Right renal pelvis (tissue), 4 donors: ENCODE measurements around the gene IER5. TPM values are rescaled to one million over a fixed set of nuclear protein-coding genes. Genes with fewer than 3 reads are reported as not detected.
"Not testable (repeated sequence)": the region's sequence is repeated elsewhere in the genome, so short reads cannot be mapped to it uniquely, and the experiment has no call there.

ENCODE experiments used
- DNase-seq, 4 donors: peaks; one replicate each; pipeline ENCODE4 v3.0.0-alpha.2; 2013; ENCODE audit warnings: low read depth in 4 of 4, low spot score in 3 of 4, missing footprints in 1 of 4
- polyA plus RNA-seq, 4 donors: library from polyadenylated mRNA; unstranded; fragments of 120-200 nt; gene quantifications; one replicate each; pipeline ENCODE4 v1.2.1, GENCODE V29; 2013; ENCODE audit not compliant: insufficient read length in 4 of 4

IER5 gene
- 1 to 10 TPM; 6.4 to 8.0 (median 7.1) TPM for polyA plus RNA-seq

DNA sequence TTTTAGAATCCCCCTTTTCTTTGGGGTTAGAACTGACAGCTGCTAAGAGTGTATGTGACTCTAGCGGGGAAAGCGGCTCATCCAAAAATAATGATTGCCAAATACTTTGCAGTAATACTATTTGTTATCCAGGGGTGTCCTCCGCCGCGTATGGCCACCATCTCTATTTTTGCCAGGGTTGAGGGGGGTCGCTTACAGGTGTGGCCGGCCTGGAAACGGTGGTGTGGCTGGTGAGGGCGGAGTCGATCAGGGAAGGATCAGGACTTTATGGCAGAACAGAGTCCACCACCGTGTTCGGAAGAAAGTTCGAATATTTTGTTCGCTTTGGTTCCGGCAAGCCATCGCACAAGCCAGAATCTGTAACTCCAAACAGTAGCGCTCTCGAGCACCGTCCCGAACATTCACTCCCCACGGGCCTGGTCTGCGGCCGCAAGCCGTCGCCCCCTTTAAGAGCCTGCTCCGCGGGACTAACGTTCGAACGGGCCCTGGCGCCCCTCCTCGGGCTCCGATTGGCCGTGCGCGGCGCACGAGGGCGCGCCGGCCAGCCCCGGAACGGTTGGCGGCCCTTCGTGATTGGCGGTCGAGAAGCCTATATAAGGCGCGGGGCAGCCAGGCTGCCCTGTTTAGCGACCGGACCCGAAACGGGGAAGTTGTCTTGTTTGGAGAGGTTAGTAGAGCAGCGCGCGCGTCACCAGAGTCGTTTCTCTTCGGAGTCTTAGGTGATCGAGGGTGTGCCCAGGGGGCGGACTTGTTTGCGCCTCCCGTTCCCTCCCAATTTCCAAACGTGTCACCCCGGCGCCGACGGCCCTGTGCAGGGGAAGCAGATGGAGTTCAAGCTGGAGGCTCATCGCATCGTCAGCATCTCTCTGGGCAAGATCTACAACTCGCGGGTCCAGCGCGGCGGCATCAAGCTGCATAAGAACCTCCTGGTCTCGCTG lies at the start of gene IER5:
Gene IER5, plus strand, starts transcription at position 622 of the 938 bp plus-strand sequence. Its CDS starts 203 bp downstream, at position 825.
- DNase-seq = peak; percentile 91 to 94 (median 93)

DNA sequence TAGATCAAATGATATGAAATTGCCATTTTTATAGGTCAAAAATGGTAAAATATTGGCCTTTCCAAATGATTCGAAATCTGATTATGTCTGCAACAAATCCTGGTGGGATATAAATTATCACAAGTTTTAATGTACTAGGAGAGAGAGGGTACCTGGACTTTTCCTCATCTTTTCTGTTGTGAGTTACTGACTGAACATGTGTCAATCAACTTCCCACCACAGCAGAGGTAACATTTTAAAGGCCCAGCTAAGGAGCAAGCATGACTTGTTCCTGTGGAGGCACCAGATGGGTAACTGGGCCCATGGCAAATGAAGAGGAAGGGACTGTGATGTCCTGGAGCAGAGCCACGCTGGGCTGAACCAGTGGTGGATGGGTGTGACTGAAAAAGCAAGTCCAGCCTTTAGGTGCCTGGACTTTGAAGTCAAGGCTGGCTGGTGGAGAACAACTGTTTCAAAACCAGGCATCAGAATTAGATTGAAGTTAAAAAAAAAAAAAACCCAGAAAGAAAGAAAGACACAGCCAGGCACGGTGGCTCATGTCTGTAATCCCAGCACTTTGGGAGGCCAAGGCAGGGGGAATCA lies 48.1 kb upstream of the IER5 start:
- DNase-seq = no peak

DNA sequence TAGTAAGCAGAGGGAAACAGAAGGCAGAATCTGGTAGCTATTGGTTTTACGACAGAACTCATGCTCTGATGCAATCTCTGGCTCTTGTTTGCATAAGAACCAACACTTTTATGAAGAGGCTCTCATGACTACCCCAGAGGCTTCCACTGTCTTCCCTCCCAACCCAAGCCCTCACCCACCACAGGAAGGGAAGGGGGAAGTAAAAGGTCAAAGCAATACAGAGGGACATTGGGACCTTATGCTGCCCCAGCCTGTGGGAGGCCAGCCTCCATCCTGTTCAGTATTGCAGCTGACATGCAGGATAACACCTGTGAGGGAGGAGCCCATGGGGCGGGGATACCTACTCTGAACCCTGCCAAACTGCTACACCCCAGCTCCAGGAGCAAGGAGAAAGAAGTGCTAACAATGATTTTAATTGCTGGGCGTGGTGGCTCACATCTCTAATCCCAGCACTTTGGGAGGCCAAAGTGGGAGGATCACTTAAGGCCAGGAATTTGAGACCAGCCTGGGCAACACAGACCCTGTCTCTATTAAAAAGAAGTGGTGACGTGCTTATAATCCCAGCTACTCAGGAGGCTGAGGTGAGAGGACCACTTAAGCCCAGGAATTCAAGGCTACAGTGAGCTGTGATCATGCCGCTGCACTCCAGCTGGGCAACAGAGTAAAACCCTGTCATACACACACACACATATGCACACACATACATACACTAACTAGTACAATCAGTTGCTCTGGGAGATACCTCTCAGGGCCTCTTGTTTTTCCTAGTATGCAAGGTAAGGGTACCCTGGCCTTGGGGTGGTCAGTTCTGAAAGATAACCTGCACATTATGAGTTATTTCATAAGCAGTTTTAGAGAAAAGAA lies 45.2 kb upstream of the IER5 start:
- no peak for DNase-seq

DNA sequence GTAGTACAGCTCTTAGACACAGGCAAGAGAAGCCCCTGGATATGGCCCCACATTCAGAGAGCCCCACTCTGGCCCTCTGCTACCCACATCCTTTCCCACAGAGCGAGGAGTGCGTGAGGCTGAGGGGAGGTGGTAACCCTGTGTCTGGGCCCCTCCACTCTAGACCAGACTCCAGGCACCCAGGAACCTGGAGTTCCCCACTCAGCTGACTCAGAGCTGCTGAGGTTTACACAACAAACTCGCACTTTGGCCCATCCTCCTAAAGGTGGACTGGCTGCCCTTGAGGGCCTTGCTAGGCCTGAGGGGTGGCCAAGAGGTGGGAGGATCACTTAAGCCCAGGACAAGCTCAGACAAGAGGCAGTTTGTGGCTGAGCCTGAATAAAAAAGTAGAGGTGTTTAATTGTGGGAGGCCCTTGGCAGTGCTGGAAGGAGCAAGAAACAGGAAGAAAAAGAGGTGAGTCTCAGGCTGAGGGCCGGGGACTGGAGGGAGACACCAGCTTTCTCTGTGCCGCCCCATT lies 44.0 kb upstream of the IER5 start:
- DNase-seq = no peak

DNA sequence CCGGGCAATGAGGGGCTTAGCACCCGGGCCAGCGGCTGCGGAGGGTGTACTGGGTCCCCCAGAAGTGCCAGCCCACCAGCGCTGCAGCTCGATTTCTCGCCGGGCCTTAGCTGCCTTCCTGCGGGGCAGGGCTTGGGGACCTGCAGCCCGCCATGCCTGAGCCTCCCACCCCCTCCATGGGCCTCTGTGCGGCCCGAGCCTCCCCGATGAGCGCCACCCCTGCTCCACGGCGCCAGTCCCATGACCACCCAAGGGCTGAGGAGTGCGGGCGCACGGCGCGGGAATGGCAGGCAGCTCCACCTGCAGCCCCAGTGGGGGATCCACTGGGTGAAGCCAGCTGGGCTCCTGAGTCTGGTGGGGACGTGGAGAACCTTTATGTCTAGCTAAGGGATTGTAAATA lies 42.6 kb upstream of the IER5 start:
- not testable (repeated sequence) for DNase-seq

GRCh38 chr1:181049378-181049777 lies 39.1 kb upstream of the IER5 start:
- DNase-seq = no peak

DNA sequence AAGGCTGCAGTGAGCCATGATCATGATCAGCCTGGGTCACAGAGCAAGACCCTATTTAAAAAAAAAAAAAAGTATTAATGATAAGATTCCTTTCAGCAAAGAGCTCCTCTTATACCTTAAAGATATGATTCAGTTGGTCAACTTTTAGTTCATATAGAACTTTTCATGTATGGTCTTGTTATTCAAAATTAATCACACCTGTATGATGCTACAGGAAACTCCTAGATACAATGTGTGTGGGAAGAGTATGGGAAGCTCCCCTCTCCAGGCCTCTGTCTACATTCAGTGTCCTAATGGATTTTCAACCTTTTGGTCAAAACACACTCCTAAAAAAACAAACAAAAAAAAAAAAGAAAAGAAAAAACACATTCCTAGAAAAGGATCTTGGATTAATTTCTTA lies 37.6 kb upstream of the IER5 start:
- DNase-seq = no peak

DNA sequence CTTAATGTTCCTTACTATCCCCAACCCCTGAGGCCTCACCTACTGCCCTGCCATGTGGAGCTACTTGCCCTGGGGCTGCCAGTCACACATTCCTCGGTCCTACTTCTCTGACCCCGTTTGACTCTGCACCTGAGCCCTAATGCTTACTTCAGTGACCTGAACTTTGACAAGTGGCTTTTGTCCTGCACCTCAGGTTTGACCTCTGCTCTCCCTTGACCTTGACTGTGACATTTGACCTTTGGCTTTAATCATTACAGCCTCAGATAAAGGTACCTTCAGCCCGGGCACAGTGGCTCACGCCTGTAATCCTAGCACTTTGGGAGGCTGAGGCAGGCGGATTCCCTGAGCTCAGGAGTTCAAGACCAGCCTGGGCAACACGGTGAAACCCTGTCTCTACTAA lies 31.9 kb upstream of the IER5 start:
- no peak for DNase-seq

GRCh38 chr1:181057079-181057478 lies 31.4 kb upstream of the IER5 start:
- DNase-seq = no peak

DNA sequence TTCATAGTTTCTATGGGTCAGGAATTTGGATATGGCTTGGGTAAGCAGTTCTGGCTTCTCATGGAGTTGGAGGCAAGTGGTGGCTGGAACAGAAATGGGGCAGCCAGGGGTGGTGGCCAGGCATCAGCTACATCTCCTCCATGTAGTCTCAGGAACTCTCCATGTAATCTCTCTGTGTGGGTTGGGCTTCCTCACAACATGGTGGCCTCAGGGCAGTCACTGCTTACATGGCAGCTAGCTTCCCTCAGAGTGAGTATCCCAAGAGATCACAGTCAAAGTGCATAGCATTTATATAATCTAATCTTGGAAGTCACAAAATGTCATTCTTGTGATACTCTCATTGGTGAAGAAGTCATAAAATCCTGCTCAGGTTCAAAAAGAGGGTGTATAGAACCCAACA lies 29.1 kb upstream of the IER5 start:
- no peak for DNase-seq

DNA sequence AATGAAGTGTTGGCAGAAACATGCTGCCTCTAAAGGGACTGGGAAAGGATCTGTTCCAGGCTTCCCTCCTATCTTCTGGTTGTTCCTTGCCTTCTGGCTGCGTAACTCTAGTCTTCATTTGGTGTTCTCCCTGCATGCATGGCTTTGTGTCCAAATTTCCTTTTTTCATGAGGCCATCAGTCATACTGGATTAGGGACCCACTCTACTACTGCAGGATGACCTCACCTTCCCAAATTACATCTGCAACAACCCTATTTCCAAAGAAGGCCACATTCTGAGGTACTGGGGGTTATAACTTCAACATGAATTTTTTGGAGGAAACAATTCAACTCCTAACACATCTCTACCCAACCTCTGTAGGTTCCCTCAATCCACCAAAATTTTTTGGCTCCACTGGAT lies 28.4 kb upstream of the IER5 start:
- DNase-seq = no peak

GRCh38 chr1:181060947-181061346 lies 27.6 kb upstream of the IER5 start:
- not testable (repeated sequence) for DNase-seq

GRCh38 chr1:181061487-181061886 lies 27.0 kb upstream of the IER5 start:
- no peak for DNase-seq

GRCh38 chr1:181061891-181062835 lies 26.3 kb upstream of the IER5 start:
- DNase-seq = no peak

GRCh38 chr1:181062836-181063428 lies 25.6 kb upstream of the IER5 start:
- no peak for DNase-seq

DNA sequence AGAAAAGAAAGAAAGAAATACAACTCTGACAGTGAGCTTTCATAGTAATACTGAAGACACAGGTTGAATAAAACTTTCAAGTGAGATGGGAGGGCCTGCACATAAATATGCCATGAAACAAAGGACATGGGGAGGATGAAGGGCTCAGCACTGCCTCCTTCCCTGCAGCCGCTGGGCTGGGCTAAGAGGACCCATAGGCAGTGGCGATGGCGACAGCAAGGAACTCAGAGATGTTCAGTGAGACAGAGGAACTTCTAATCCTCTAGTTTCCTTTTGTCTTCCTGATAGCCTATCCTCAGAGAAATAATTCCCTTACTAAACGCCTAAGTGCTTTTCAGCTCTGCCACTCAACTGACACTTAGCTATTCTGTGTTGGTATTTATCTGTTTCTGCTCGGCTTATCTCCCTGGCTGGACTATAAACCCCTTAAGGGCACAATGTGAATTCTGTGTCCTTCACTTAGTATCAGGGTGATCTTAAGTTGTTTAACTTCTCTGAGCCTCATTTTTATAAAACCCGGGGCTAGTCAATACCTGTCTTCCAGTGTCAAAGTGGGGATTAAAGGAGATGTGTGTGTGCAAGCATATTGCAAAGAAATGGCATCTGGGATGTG lies 24.4 kb upstream of the IER5 start:
- DNase-seq = no peak

GRCh38 chr1:181064702-181065101 lies 23.8 kb upstream of the IER5 start:
- no peak for DNase-seq

- no peak for DNase-seq
Observed at GRCh38 chr1:181073638-181074037, 14.9 kb upstream of the IER5 start.
